ENCODE measurements around the gene MRPS25. TPM values are rescaled to one million over a fixed set of nuclear protein-coding genes. Genes with fewer than 3 reads are reported as not detected.
A peak's percentile ranks its signal among the peaks of the same experiment; 100 is the strongest.

The MRPS25 gene
- total and polyA plus RNA-seq, 9 of the 15 experiments (the other 6 are each of a cell fraction or from before 2014, with no cell fraction given), result 34.3 to 129 (median 78.2) TPM

DNA sequence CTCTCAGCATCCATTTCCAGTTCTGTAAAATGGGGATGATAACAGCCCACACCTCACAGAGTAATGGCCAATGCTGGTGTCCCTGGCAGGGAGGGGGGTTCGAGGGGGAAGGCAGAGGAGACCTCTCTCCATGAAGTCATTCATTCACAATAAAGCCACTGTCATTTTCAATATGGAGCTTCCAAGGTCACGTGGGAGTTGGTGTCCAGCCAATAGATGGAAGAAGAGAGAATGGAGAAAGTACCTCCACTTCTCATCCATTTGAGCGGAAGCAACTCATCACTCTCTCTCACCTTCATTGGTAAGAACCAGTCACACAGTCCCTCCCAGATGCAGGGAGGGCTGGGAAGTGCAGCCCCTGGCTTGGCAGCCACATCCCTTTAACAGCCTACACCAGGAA is 48.8 kb upstream of the MRPS25 start:
- Histone ChIP-seq H3K27me3 (ENCODE audit: control insufficient read depth in 2 of 2, insufficient read depth in 2 of 2, low read length in 2 of 2) (peaks cover 0 to 4% of the 10 kb centered on the region in 2 experiments; a peak in 2 of 5 replicates), H2AFZ (ENCODE audit: low read depth, low read length) (no peak overlapping the region), H3K79me2 (ENCODE audit: control insufficient read depth, insufficient read depth, low read length) (no peaks in the 10 kb centered on the region), H3K4me2 (ENCODE audit: insufficient read depth, low read length) (no peak overlapping the region), H3K9ac (ENCODE audit: insufficient read depth in 1 of 2, low read depth in 2 of 2, low read length in 2 of 2) (no peak overlapping the region), H3K9me1 (ENCODE audit: control insufficient read depth, insufficient read depth, low read length) (no peaks in the 10 kb centered on the region), H3K9me3 (replicated peaks; ENCODE audit: control insufficient read depth, insufficient read depth, low read depth, low read length) (no peaks in the 10 kb centered on the region), H3K27ac (ENCODE audit: extremely low read depth, low read depth, low read length) (no peak overlapping the region), H4K20me1 (replicated peaks; ENCODE audit: control insufficient read depth, insufficient read depth, low read length) (no peaks in the 10 kb centered on the region), H3K4me1 (replicated peaks in 1 of 2; ENCODE audit: control insufficient read depth in 2 of 2, insufficient read depth in 2 of 2, low read length in 2 of 2) (peaks cover 2 to 5% of the 10 kb centered on the region in 2 experiments; a peak in 3 of 5 replicates), H3K36me3 (ENCODE audit: control insufficient read depth, insufficient read depth, low read length) (no peaks in the 10 kb centered on the region), H3K4me3 (no peak overlapping the region)
- DNase-seq (ENCODE audit: extremely low read depth in 1 of 4, low spot score in 3 of 4) (no peak), ATAC-seq (no peak), FAIRE-seq (no peak)
- BruUV-seq (replicated peaks), result no TSS peak
- TF ChIP-seq, protein P1, sequence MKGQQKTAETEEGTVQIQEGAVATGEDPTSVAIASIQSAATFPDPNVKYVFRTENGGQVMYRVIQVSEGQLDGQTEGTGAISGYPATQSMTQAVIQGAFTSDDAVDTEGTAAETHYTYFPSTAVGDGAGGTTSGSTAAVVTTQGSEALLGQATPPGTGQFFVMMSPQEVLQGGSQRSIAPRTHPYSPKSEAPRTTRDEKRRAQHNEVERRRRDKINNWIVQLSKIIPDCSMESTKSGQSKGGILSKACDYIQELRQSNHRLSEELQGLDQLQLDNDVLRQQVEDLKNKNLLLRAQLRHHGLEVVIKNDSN (CRISPR knock-in tag; IDR thresholded peaks at IDR 0.05), result peak; percentile 69
- TF ChIP-seq, protein P2, sequence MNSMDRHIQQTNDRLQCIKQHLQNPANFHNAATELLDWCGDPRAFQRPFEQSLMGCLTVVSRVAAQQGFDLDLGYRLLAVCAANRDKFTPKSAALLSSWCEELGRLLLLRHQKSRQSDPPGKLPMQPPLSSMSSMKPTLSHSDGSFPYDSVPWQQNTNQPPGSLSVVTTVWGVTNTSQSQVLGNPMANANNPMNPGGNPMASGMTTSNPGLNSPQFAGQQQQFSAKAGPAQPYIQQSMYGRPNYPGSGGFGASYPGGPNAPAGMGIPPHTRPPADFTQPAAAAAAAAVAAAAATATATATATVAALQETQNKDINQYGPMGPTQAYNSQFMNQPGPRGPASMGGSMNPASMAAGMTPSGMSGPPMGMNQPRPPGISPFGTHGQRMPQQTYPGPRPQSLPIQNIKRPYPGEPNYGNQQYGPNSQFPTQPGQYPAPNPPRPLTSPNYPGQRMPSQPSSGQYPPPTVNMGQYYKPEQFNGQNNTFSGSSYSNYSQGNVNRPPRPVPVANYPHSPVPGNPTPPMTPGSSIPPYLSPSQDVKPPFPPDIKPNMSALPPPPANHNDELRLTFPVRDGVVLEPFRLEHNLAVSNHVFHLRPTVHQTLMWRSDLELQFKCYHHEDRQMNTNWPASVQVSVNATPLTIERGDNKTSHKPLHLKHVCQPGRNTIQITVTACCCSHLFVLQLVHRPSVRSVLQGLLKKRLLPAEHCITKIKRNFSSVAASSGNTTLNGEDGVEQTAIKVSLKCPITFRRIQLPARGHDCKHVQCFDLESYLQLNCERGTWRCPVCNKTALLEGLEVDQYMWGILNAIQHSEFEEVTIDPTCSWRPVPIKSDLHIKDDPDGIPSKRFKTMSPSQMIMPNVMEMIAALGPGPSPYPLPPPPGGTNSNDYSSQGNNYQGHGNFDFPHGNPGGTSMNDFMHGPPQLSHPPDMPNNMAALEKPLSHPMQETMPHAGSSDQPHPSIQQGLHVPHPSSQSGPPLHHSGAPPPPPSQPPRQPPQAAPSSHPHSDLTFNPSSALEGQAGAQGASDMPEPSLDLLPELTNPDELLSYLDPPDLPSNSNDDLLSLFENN (IDR thresholded peaks at IDR 0.05; ENCODE audit: low read depth in 2 of 2, low read length in 2 of 2), result no peak
- TF ChIP-seq RBM25 (IDR thresholded peaks at IDR 0.05; ENCODE audit: low read depth, low read length, severe bottlenecking), result peak; percentile 7
- peak; percentile 61 for TF ChIP-seq RAD51 (IDR thresholded peaks at IDR 0.05; ENCODE audit: borderline replicate concordance, low read depth)
- TF ChIP-seq ERF (CRISPR knock-in tag; IDR thresholded peaks at IDR 0.05), result no peak
- TF ChIP-seq, protein P3, sequence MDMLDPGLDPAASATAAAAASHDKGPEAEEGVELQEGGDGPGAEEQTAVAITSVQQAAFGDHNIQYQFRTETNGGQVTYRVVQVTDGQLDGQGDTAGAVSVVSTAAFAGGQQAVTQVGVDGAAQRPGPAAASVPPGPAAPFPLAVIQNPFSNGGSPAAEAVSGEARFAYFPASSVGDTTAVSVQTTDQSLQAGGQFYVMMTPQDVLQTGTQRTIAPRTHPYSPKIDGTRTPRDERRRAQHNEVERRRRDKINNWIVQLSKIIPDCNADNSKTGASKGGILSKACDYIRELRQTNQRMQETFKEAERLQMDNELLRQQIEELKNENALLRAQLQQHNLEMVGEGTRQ (CRISPR knock-in tag; IDR thresholded peaks at IDR 0.05), result peak; percentile 60
- TF ChIP-seq RBM39 (optimal IDR thresholded peaks at IDR 0.05; ENCODE audit: low read depth, low read length), result no peak
- 22% methylated on average over 3 of the region's 3 CpGs for WGBS (ENCODE audit: insufficient coverage, low coverage, missing lambda C conversion rate)
- POLR2A ChIA-PET, result interaction anchor here (0.6 to 0.7 kb wide), 2 partner anchors 14 to 35 kb away, joined by 4 read pairs; no protein-coding TSS in a partner anchor
- CTCF ChIA-PET (ENCODE audit: low intra/inter-chr PET ratio), result no interaction called here
- in situ Hi-C loops (cut with MboI), result loop anchor here (5.0 to 10.0 kb wide), 2 partner anchors 88 to 271 kb away; no protein-coding TSS in a partner anchor
- intact Hi-C loops (cut with micrococcal nuclease), result no loop called here

Data from K562 (cell line).